Urinary bladder (tissue), 4 donors: Measurements from ENCODE around the gene TSPAN31. TPM values are rescaled to one million over a fixed set of nuclear protein-coding genes. Genes with fewer than 3 reads are reported as not detected.

ENCODE experiments used
- DNase-seq: peaks from one replicate; pipeline ENCODE4 v3.0.0-alpha.2; 2015; ENCODE audit errors: extremely low spot score
- H3K27ac ChIP-seq: one replicate; pipeline ENCODE4 v1.5.1; 2013; ENCODE audit warnings: low read depth, mild to moderate bottlenecking, moderate library complexity
- H3K36me3 ChIP-seq: one replicate; pipeline ENCODE4 v1.6.1; 2013; ENCODE audit warnings: mild to moderate bottlenecking, moderate library complexity; ENCODE audit not compliant: insufficient read depth
- H3K4me1 ChIP-seq: one replicate; pipeline ENCODE4 v1.6.1; 2013; ENCODE audit warnings: mild to moderate bottlenecking, moderate library complexity; ENCODE audit not compliant: insufficient read depth
- H3K4me3 ChIP-seq: one replicate; pipeline ENCODE4 v1.5.1; 2013; ENCODE audit warnings: low read depth, low read length
- WGBS: extraction: QIAGEN DNeasy Blood & Tissue Kit; methylation state at CpG from one replicate; pipeline ENCODE4 v1.1.7; 2013; 5-methylcytosine and 5-hydroxymethylcytosine counted together
- polyA plus RNA-seq: library from polyadenylated mRNA; stranded (reverse); fragments of 200-250 nt; gene quantifications from one replicate; pipeline ENCODE4 v1.2.3, GENCODE V29; 2013
- total RNA-seq: library from RNA; depleted of rRNA; stranded (reverse); fragments of >200 nt; gene quantifications from one replicate; pipeline ENCODE4 v1.2.3, GENCODE V29; 2014
- donor health status: healthy with polysubstance abuse.
- donor health status: healthy.

Gene TSPAN31
- total and polyA plus RNA-seq, 2 donors = 42.1 to 48.6 TPM

DNA sequence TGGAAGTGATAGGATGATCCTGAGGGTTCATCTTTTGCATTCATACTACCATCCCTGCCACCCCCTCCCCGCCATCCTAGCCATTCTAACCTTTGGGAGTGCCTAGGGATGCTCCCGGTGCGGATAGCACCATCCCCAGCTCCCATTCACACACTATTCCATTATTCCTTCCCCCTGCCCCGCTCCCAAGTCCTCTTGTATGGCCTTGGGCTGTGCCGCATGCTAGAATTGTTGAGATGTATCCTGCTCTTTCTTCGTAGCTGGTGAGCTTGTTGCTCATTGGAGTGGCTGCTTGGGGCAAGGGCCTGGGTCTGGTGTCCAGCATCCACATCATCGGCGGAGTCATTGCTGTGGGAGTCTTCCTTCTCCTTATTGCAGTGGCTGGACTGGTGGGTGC, 644 bp downstream of the TSPAN31 start:
- Histone ChIP-seq H3K27ac (peak overlapping the region; percentile 92), H3K36me3 (no peaks in the 10 kb centered on the region)
- no peak for DNase-seq

DNA sequence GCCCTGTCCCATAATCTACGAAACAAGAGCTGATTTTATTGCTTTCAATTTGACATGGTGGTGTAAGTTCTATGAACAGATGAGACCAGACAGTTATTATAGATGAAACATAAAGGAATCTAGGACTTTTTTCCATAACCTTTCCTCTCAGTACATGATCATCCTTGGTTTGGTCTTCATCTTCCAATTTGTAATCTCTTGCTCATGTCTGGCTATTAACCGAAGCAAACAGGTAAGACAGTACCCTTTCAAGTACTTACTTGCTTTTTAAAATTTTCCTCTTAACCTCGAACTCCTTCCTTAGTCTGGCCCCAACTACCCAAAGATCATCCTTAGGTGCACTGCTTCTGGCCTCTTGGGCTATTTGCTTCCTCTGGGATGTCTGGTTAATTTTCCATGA, 1.2 kb downstream of the TSPAN31 start:
- no peak overlapping the region for H3K4me3 ChIP-seq
- no peaks in the 10 kb centered on the region for H3K36me3 ChIP-seq
- no peak overlapping the region for H3K27ac ChIP-seq
- DNase-seq = no peak
- WGBS = 88% methylated on average over 3 of the region's 3 CpGs
- no peaks in the 10 kb centered on the region for H3K4me1 ChIP-seq

More for the DNA sequence above, 644 bp downstream of the TSPAN31 start:
- WGBS = 42% methylated on average over 8 of the region's 8 CpGs
- H3K4me1 ChIP-seq = no peaks in the 10 kb centered on the region
- H3K4me3 ChIP-seq = peak overlapping the region; percentile 42

DNA sequence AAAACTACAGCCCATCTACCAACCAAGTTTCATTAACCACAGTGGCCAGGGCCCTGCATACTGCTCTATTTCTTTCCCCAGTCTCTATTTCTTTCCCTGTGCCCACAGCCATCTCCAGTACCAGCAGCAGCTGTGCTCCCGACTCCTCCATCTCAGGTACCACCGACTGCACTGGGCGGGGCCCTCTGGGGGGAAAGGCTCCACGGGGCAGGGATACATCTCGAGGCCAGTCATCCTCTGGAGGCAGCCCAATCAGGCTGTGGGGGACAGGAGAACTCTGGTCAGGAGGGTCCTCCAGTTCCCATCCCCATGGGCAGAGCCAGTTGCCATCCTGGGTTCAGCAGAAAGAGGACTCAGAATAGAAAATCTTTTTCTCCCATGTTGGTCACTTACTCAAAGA, 4.2 kb downstream of the TSPAN31 start:
- H3K4me3 ChIP-seq = no peak overlapping the region
- no peaks in the 10 kb centered on the region for H3K36me3 ChIP-seq
- no peak overlapping the region for H3K27ac ChIP-seq
- 91% methylated on average over 5 of the region's 5 CpGs for WGBS
- no peaks in the 10 kb centered on the region for H3K4me1 ChIP-seq
- no peak for DNase-seq

DNA sequence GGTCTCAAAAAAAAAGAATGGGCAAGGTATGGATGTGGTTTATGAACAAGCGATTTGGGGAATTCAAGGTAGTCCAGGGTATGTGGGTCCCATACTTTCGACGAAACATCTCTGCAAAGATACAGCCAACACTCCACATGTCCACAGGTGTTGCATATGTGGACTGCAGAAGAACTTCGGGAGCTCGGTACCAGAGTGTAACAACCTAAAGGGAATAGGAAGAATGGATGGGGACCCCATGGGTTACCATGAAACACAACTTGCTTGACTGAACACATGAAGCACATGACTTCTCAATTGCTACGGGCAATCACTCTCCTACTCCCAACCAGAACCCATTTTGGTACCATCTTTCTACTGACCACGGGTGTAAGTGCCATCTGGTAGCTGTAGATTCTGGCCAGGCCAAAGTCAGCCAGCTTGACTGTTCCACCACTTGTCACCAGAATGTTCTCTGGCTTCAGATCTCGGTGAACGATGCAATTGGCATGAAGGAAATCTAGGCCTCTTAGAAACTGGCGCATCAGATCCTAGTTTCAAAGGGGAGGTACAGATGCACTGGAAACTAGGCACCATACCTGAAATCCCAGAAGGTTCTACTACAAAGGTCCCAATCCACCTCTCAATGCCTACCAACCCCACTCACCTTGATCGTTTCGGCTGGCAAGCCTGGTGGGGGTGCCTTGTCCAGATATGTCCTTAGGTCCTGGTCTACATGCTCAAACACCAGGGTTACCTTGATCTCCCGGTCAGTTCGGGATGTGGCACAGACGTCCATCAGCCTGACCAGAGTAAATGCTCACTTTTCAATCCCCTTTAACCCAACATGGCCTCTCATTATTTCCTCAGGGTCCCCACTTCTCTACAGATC, 6.0 kb downstream of the TSPAN31 start:
- no peaks in the 10 kb centered on the region for H3K36me3 ChIP-seq
- WGBS = 88% methylated on average over 15 of the region's 15 CpGs

DNA sequence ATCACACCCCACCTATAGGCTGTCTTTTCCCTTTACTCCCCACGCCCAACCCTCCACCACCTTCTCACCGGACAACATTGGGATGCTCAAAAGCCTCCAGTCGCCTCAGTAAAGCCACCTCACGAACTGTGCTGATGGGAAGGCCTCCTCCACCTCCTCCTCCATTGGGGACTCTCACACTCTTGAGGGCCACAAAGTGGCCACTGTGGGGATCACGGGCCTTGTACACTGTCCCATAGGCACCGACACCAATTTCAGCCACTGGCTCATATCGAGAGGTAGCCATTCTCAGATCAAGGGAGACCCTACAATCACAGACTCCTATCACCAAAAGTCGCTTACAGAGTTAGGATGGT, 6.6 kb downstream of the TSPAN31 start:
- no peaks in the 10 kb centered on the region for H3K4me1 ChIP-seq
- H3K36me3 ChIP-seq = no peaks in the 10 kb centered on the region
- peak overlapping the region; percentile 55 for H3K4me3 ChIP-seq
- DNase-seq = no peak
- WGBS = 10% methylated on average over 8 of the region's 8 CpGs
- no peak overlapping the region for H3K27ac ChIP-seq

More for the DNA sequence above, 6.0 kb downstream of the TSPAN31 start:
- H3K27ac ChIP-seq = no peak overlapping the region
- no peak overlapping the region for H3K4me3 ChIP-seq
- DNase-seq = no peak
- H3K4me1 ChIP-seq = no peaks in the 10 kb centered on the region

DNA sequence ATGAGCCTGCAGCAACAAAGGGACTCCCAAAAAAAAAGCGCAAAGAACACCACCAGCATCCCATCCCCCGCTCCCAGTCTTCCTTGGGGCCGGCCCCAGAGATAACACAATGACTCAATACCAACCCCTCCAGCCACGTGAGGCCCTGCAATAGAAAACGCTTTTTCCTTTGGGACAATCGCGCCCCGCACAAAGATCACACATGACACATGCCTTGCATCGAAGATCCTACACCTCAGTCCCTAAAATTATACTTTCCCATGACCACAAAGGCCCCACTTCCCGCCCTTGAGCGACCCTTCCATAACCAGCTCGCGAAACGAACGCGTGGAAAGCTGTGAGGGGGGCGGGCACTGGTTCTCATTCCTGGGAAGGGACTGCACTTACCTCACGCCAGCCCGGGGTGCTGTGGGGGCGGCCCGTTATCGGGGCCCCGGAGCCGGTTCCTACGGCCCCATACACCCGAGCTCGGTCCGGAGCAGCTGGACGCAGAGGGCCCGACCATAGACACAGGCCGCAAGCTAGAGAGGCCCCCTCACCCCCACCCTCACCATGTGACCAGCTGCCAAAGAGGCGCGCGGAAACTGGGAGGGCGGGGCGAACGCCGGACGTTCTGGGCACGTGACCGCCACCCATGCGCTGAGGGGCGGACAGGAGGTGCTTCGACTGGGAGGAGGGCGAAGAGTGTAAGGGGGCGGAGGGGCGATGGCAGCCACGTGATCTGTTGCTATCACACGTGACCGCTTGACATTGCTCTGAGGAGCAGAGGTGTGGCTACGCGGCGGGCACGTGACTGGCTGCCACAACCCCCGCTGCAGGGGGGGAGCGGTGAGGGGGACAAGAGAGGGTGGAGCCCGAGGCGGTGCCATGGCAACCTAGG, 7.2 kb downstream of the TSPAN31 start, which contains the start of gene CDK4:
Gene CDK4, minus strand, starts transcription at position 523 of the 880 bp plus-strand sequence. CDS start 593 bp downstream, outside the sequence.
- peak within 1 kb of the TSS; percentile 57 for H3K27ac ChIP-seq
- peak; percentile 96 for DNase-seq
- no peaks in the 10 kb centered on the region for H3K36me3 ChIP-seq
- no peaks in the 10 kb centered on the region for H3K4me1 ChIP-seq
- WGBS = under 1% methylated on average over 58 of the region's 58 CpGs
- H3K4me3 ChIP-seq = peak within 1 kb of the TSS; percentile 55

DNA sequence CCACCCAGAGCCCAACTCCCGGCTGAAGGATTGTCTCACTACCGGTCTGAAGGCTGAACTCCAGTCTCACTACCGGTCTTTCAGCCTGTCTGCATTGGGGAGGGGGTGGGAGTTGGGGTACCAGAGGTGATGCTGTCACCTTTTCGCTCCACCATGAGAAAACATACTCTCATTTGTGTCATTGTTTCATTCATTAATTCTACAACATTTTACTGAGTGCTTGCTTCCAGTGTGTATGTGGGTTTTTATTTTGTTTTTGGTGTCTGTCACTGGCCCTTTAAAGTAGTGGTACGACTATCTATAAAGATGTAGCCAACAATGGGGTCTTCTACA, 7.8 kb downstream of the TSPAN31 start:
- H3K27ac ChIP-seq = no peak overlapping the region
- no peaks in the 10 kb centered on the region for H3K36me3 ChIP-seq
- no peaks in the 10 kb centered on the region for H3K4me1 ChIP-seq
- WGBS = 3% methylated on average over 5 of the region's 5 CpGs
- no peak overlapping the region for H3K4me3 ChIP-seq
- DNase-seq = no peak

DNA sequence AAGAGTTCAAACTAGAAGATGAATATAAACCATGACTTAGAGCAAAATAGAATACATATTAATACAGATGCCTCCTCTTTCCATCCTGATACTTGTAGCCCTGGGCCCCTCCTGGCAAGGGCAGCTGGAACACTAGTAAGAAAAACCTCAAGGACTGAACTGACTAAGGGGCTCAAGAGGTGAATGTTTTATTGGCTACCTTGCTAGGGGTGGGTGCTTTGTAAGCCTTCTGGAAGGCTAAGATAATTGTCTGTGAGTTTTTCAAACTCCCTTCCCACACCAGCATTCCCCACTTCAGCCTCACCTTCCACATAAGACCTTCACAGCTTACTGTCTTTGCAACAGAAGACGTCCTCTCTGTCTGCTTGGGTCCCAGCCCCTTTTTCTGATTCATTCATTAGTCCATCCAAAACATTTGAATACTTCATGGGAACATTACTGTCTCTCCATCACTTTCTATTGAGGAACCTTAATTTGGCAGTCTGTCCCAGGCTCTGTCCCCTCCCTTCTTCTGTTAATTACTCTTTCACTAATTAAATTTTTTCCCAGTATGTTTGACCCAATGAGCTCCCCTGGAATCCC, 9.0 kb downstream of the TSPAN31 start:
- H3K36me3 ChIP-seq = no peaks in the 10 kb centered on the region
- no peak for DNase-seq
- no peak overlapping the region for H3K27ac ChIP-seq

DNA sequence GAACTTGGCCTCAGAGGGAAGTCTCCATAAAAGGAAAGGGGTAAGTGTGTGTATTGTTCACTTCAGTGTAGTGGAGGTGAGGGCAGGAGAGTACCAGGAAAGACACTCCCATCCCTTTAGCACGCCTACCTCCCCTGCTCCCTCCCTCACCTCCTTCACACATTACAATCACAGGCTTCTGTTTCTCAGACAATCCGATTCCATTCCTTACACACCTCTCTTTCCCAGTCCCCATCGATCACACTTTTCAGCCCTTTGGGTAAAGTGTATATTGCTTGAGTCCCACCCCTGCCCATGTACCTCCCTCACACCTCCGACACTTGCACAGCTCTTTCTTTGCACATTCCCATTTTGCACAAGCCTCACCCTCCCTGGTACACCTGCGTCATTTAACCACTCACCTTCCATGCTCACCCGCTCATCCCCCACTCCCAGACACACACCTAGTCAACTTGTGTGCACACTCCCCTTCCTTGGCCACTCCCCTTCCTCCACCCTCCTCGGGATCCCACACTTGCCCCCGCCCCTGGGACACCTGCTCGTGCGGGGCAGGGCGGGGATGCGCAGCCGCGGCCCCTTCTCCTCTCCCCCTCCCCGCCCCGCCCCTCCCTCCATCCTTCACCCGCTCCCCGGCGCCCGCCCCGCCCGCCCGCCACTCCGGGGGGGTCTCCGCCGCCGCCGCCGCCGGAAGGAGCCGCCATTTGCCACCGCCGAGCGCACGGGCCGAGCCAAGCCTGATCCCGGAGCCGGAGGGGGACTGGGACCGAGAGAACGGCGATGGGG, 9.8 kb downstream of the TSPAN31 start, which contains the start of gene MARCHF9:
Gene MARCHF9, plus strand, starts transcription at position 693 of the 783 bp plus-strand sequence. CDS start 426 bp downstream, outside the sequence.
- H3K27ac ChIP-seq = peak within 1 kb of the TSS; percentile 48
- 1% methylated on average over 41 of the region's 41 CpGs for WGBS
- no peak for DNase-seq

More for the DNA sequence above, 9.0 kb downstream of the TSPAN31 start:
- Histone ChIP-seq H3K4me1 (no peaks in the 10 kb centered on the region), H3K4me3 (no peak overlapping the region)
- 16% methylated on average over 1 of the region's 1 CpG for WGBS

DNA sequence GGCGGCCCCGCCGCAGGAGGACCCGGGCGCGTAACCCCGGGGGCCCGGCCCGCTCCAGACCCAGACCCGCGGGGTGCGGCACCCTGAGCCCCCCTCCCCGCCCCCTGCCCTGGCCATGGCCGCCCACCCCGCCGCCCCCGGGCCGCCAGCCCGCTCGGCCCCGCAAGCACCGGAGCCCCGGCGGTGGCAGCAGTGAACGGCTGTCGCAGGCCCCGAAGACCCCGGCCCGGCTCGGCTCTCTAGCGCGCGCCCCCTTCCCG, 10.3 kb downstream of the TSPAN31 start:
- H3K4me1 ChIP-seq = no peaks in the 10 kb centered on the region
- no peaks in the 10 kb centered on the region for H3K36me3 ChIP-seq
- no peak for DNase-seq
- WGBS = 0% methylated on average over 33 of the region's 34 CpGs
- peak overlapping the region; percentile 48 for H3K27ac ChIP-seq
- peak overlapping the region; percentile 85 for H3K4me3 ChIP-seq

More for the DNA sequence above, 9.8 kb downstream of the TSPAN31 start, which contains the start of gene MARCHF9:
- peak within 1 kb of the TSS; percentile 85 for H3K4me3 ChIP-seq
- no peaks in the 10 kb centered on the region for H3K4me1 ChIP-seq
- H3K36me3 ChIP-seq = no peaks in the 10 kb centered on the region

DNA sequence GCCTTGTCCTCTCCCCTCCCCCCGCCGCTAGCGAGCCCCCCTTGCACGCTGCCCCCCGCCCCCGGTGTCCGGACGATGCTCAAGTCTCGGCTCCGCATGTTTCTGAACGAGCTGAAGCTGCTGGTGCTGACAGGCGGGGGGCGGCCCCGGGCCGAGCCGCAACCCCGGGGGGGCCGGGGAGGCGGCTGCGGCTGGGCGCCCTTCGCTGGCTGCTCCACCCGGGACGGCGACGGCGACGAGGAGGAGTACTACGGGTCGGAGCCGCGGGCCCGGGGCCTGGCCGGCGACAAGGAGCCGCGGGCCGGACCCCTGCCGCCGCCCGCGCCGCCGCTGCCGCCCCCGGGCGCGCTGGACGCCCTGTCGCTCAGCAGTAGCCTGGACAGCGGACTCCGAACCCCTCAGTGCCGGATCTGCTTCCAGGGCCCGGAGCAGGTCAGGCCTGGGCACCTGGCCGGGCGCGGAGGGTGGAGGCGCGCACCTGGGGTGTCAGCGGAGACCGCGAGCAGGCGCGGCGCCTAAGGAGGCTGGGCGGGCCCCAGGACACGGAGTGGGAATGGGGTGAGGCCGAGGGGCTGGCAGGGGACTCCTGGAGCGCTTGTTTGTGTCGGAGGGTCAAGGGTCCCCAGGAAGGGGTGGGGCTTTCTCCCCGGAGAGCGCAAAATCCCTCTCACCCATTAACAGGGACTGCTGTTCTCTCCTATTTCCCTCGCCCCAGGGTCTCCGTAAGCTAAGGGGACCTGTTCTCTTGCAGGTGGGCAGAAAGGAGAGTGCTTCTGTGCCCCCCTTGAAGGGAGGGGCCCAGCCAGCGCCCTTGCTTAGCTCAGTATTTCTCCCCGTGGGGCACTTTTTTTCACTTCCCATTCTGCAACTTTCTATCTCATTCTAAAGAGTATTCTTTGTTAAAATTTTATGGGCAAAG, 10.9 kb downstream of the TSPAN31 start:
- no peak overlapping the region for H3K27ac ChIP-seq
- no peak for DNase-seq
- H3K36me3 ChIP-seq = no peaks in the 10 kb centered on the region
- H3K4me3 ChIP-seq = peak overlapping the region; percentile 85
- 2% methylated on average over 76 of the region's 76 CpGs for WGBS
- H3K4me1 ChIP-seq = no peaks in the 10 kb centered on the region
